ENCODE data around the gene B2M. TPM values are rescaled to one million over a fixed set of nuclear protein-coding genes. Genes with fewer than 3 reads are reported as not detected.
"Not testable (repeated sequence)": the region's sequence is repeated elsewhere in the genome, so short reads cannot be mapped to it uniquely, and the experiment has no call there.

Gene B2M
- total RNA-seq, 1 experiment from 2014 or later = 2,823 TPM

GRCh38 chr15:44715797-44716334, 4.5 kb downstream of the B2M start:
- Histone ChIP-seq H3K9me3 (no peaks in the 10 kb centered on the region), H3K36me3 (peaks cover 68% of the 10 kb centered on the region), H3K27me3 (no peaks in the 10 kb centered on the region), H3K4me3 (no peak overlapping the region)
- DNase-seq = no peak

- no peak overlapping the region for H3K4me3 ChIP-seq
- no peaks in the 10 kb centered on the region for H3K27me3 ChIP-seq
- H3K9me3 ChIP-seq = no peaks in the 10 kb centered on the region
- peaks cover 67% of the 10 kb centered on the region for H3K36me3 ChIP-seq
- no peak for DNase-seq
Observed at GRCh38 chr15:44716983-44717602, 5.8 kb downstream of the B2M start.

- Histone ChIP-seq H3K27me3 (no peaks in the 10 kb centered on the region), H3K9me3 (no peaks in the 10 kb centered on the region), H3K36me3 (peaks cover 56% of the 10 kb centered on the region), H3K4me3 (no peak overlapping the region)
- DNase-seq = no peak
Observed at GRCh38 chr15:44718180-44718926, 7.0 kb downstream of the B2M start.

- DNase-seq = no peak
- H3K9me3 ChIP-seq = no peaks in the 10 kb centered on the region
- no peaks in the 10 kb centered on the region for H3K27me3 ChIP-seq
- H3K4me3 ChIP-seq = no peak overlapping the region
- peaks cover 50% of the 10 kb centered on the region for H3K36me3 ChIP-seq
Observed at GRCh38 chr15:44718927-44719292, 7.6 kb downstream of the B2M start.

- no peaks in the 10 kb centered on the region for H3K27me3 ChIP-seq
- peaks cover 45% of the 10 kb centered on the region for H3K36me3 ChIP-seq
- H3K4me3 ChIP-seq = no peak overlapping the region
- DNase-seq = peak; percentile 26
- H3K9me3 ChIP-seq = no peaks in the 10 kb centered on the region
Observed at GRCh38 chr15:44719293-44719999, 8.1 kb downstream of the B2M start.

- H3K9me3 ChIP-seq, H3K27me3 ChIP-seq, H3K4me3 ChIP-seq, DNase-seq: not testable (repeated sequence)
- H3K36me3 ChIP-seq = peaks cover 39% of the 10 kb centered on the region
Observed at GRCh38 chr15:44720000-44720435, 8.7 kb downstream of the B2M start.

- DNase-seq = no peak
- Histone ChIP-seq H3K9me3 (no peaks in the 10 kb centered on the region), H3K27me3 (no peaks in the 10 kb centered on the region), H3K4me3 (no peak overlapping the region), H3K36me3 (peaks cover 33% of the 10 kb centered on the region)
Observed at GRCh38 chr15:44720460-44721176, 9.3 kb downstream of the B2M start.

- Histone ChIP-seq H3K36me3 (peaks cover 19% of the 10 kb centered on the region), H3K4me3 (no peak overlapping the region), H3K27me3 (no peaks in the 10 kb centered on the region), H3K9me3 (no peaks in the 10 kb centered on the region)
- DNase-seq = no peak
Observed at GRCh38 chr15:44722011-44722410, 10.7 kb downstream of the B2M start.

GRCh38 chr15:44726136-44726535, 14.8 kb downstream of the B2M start:
- DNase-seq = no peak
- H3K36me3 ChIP-seq = no peaks in the 10 kb centered on the region

GRCh38 chr15:44726568-44727484, 15.5 kb downstream of the B2M start:
- Histone ChIP-seq H3K36me3 (no peaks in the 10 kb centered on the region; the same call in 1 of the 2 replicates), H3K9me3 (no peaks in the 10 kb centered on the region), H3K4me3 (no peak overlapping the region), H3K27me3 (no peaks in the 10 kb centered on the region)
- peak; percentile 79 for DNase-seq

More at GRCh38 chr15:44726136-44726535, 14.8 kb downstream of the B2M start:
- no peaks in the 10 kb centered on the region for H3K9me3 ChIP-seq
- H3K27me3 ChIP-seq = no peaks in the 10 kb centered on the region
- H3K4me3 ChIP-seq = no peak overlapping the region

- no peak overlapping the region; the same call in 1 of the 2 replicates for H3K4me3 ChIP-seq
- no peaks in the 10 kb centered on the region for H3K27me3 ChIP-seq
- no peaks in the 10 kb centered on the region; the same call in 1 of the 2 replicates for H3K36me3 ChIP-seq
- no peak for DNase-seq
- H3K9me3 ChIP-seq = no peaks in the 10 kb centered on the region
Observed at GRCh38 chr15:44727485-44728231, 16.3 kb downstream of the B2M start.

GRCh38 chr15:44728232-44728575, 16.9 kb downstream of the B2M start:
- H3K27me3 ChIP-seq, H3K36me3 ChIP-seq, DNase-seq, H3K9me3 ChIP-seq: not testable (repeated sequence)
- peak overlapping the region; percentile 79 for H3K4me3 ChIP-seq

- H3K36me3 ChIP-seq = no peaks in the 10 kb centered on the region; the same call in 1 of the 2 replicates
- peak; percentile 96 for DNase-seq
- H3K4me3 ChIP-seq = peak overlapping the region; percentile 79
- no peaks in the 10 kb centered on the region for H3K9me3 ChIP-seq
- no peaks in the 10 kb centered on the region for H3K27me3 ChIP-seq
Observed at GRCh38 chr15:44728576-44729407, 17.5 kb downstream of the B2M start.

- DNase-seq = no peak
- H3K36me3 ChIP-seq = no peaks in the 10 kb centered on the region; the same call in 1 of the 2 replicates
- H3K9me3 ChIP-seq = no peaks in the 10 kb centered on the region
- H3K27me3 ChIP-seq = no peaks in the 10 kb centered on the region
- H3K4me3 ChIP-seq = peak overlapping the region; percentile 79
Observed at GRCh38 chr15:44729408-44730127, 18.3 kb downstream of the B2M start.

Measured in MG63 (cell line).